GM19372 (cell line): Measurements from ENCODE around the gene SLC22A2.

ENCODE experiments used
- ATAC-seq: cut with Tn5 transposase; IDR thresholded peaks from one replicate; pipeline ENCODE4 v1.9.1; 2021; ENCODE audit warnings: mild to moderate bottlenecking, low read depth, moderate library complexity; ENCODE audit not compliant: unreplicated experiment

Gene SLC22A2

GRCh38 chr6:160274871-160275510 is 16.4 kb upstream of the SLC22A2 start:
- ATAC-seq: no peak

- no peak for ATAC-seq
Measured at GRCh38 chr6:160273750-160274149, 15.1 kb upstream of the SLC22A2 start.

GRCh38 chr6:160273196-160273595 is 14.6 kb upstream of the SLC22A2 start:
- no peak for ATAC-seq

GRCh38 chr6:160272707-160273106 is 14.1 kb upstream of the SLC22A2 start:
- ATAC-seq: no peak

GRCh38 chr6:160270347-160270746 is 11.7 kb upstream of the SLC22A2 start:
- ATAC-seq: no peak

GRCh38 chr6:160269771-160270170 is 11.2 kb upstream of the SLC22A2 start:
- no peak for ATAC-seq

GRCh38 chr6:160269023-160269521 is 10.5 kb upstream of the SLC22A2 start:
- no peak for ATAC-seq

GRCh38 chr6:160267102-160267501 is 8.5 kb upstream of the SLC22A2 start:
- no peak for ATAC-seq

GRCh38 chr6:160265869-160266476 is 7.4 kb upstream of the SLC22A2 start:
- ATAC-seq: no peak

GRCh38 chr6:160264061-160264612 is 5.5 kb upstream of the SLC22A2 start:
- no peak for ATAC-seq

GRCh38 chr6:160263196-160263939 is 4.7 kb upstream of the SLC22A2 start:
- ATAC-seq: no peak

GRCh38 chr6:160261991-160262680 is 3.5 kb upstream of the SLC22A2 start:
- no peak for ATAC-seq

GRCh38 chr6:160260803-160261450 is 2.3 kb upstream of the SLC22A2 start:
- no peak for ATAC-seq

- ATAC-seq: no peak
Measured at GRCh38 chr6:160260367-160260766, 1.7 kb upstream of the SLC22A2 start.

- no peak for ATAC-seq
Measured at GRCh38 chr6:160259598-160259997, 977 bp upstream of the SLC22A2 start.

- no peak for ATAC-seq
Measured at GRCh38 chr6:160259143-160259425, 463 bp upstream of the SLC22A2 start.

GRCh38 chr6:160256445-160256844 is 2.2 kb downstream of the SLC22A2 start:
- ATAC-seq: no peak

- ATAC-seq: no peak
Measured at GRCh38 chr6:160254467-160255312, 3.9 kb downstream of the SLC22A2 start.

GRCh38 chr6:160253714-160254113 is 4.9 kb downstream of the SLC22A2 start:
- no peak for ATAC-seq

- ATAC-seq: no peak
Measured at GRCh38 chr6:160253292-160253691, 5.3 kb downstream of the SLC22A2 start.
